ENCODE measurements around the gene CDK18.

CDK18 gene

DNA sequence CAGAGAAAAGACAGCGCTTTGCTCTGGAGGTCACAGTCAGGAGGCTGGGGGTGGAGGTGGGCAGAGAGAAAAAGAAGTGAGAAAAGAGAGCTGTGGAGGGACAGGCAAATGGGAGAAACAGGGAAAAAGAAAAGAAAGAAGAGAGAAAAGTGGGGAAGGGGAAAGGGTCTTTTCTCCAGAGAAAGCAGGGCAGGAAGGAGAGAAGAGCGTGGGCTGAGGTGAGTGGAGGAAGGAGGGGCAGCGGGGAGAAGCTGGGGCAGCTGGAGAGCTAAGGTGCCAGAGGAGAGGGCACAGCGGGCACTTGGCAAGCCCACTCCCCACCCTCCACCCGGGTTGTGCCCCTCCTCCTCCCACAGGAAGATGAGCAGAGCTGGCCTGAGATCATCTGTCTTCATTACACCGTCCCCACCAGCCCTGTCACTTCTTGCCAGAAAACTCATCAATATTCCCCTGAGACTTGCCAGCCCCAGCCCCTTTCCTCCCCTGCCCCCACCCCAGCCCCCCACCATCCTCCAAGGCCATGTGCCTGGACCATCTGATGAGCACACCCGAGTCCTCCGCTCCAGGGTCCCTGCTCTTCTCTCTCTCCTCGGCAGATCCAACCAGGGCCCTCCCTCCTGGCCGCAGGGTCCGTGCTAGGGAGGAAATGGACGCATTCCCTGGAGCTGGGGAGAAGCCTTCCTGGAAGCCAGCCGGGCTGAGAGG is 31.6 kb upstream of the CDK18 start:
- H3K9me3 ChIP-seq (ENCODE audit: control insufficient read depth, insufficient read depth, low read depth, low read length) = no peaks in the 10 kb centered on the region
- H3K36me3 ChIP-seq (ENCODE audit: control insufficient read depth in 2 of 2, insufficient read depth in 1 of 2, low read length in 2 of 2) = no peaks in the 10 kb centered on the region
- H3K4me3 ChIP-seq (ENCODE audit: low read depth, low read length) = no peak overlapping the region
- no peaks in the 10 kb centered on the region for H3K4me1 ChIP-seq (ENCODE audit: control insufficient read depth, insufficient read depth, low read length)
- CTCF ChIA-PET = interaction anchor here (0.7 to 6.5 kb wide), 4 partner anchors 14 to 487 kb away, joined by 3 to 49 read pairs (median 4); no protein-coding TSS in a partner anchor
- TF ChIP-seq PRDM1 (tag by site-specific recombination; IDR thresholded peaks at IDR 0.05) (peak; percentile 97), ZFHX2 (tag by site-specific recombination; conservative IDR thresholded peaks at IDR 0.05) (peak; percentile 9; the same call in 1 of the 2 replicates), ZNF394 (tag by site-specific recombination; IDR thresholded peaks at IDR 0.05; ENCODE audit: borderline replicate concordance) (0 out of 2 replicates have a peak, but pooled peaks have one; percentile 15), ZNF366 (tag by site-specific recombination; conservative IDR thresholded peaks at IDR 0.05) (peak; percentile 38)
- TF ChIP-seq, protein P1, sequence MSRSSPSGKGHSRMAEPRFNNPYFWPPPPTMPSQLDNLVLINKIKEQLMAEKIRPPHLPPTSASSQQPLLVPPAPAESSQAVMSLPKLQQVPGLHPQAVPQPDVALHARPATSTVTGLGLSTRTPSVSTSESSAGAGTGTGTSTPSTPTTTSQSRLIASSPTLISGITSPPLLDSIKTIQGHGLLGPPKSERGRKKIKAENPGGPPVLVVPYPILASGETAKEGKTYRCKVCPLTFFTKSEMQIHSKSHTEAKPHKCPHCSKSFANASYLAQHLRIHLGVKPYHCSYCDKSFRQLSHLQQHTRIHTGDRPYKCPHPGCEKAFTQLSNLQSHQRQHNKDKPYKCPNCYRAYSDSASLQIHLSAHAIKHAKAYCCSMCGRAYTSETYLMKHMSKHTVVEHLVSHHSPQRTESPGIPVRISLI (tag by site-specific recombination; IDR thresholded peaks at IDR 0.05) = no peak
- H3K27ac ChIP-seq (ENCODE audit: extremely low read depth, low read depth, low read length) = no peak overlapping the region
- POLR2A ChIA-PET = no interaction called here

DNA sequence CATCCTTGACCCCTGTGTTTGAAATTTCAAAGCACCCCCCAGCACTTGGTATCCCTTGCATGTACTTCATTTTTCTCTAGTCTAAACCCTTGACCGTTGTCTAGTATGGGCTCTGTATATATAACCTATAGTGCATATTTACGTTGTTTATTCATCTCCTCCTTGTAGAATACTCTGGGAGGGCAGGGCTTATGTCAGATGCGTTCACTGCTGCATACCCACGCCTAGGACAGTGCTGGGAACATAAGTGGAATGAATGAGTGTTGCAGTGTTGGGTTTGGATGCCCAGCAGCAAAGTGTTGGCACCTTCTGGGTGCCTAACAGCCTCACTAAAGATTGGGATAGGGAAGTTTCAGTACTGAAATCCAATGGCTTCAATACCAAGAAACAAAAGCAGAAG is 31.0 kb upstream of the CDK18 start:
- H3K9me3 ChIP-seq (ENCODE audit: control insufficient read depth, insufficient read depth, low read depth, low read length) = no peaks in the 10 kb centered on the region
- H3K27ac ChIP-seq (ENCODE audit: extremely low read depth, low read depth, low read length) = no peak overlapping the region
- CTCF ChIA-PET = interaction anchor here (0.7 to 6.5 kb wide), 5 partner anchors 13 to 488 kb away, joined by 3 to 49 read pairs (median 4); no protein-coding TSS in a partner anchor
- H3K4me1 ChIP-seq (ENCODE audit: control insufficient read depth, insufficient read depth, low read length) = no peaks in the 10 kb centered on the region
- peak; percentile 30; the same call in 1 of the 2 replicates for TF ChIP-seq ZBTB48 (tag by site-specific recombination; IDR thresholded peaks at IDR 0.05)
- no peak for TF ChIP-seq ZNF423 (tag by site-specific recombination; IDR thresholded peaks at IDR 0.05)
- no peaks in the 10 kb centered on the region for H3K36me3 ChIP-seq (ENCODE audit: control insufficient read depth in 2 of 2, insufficient read depth in 1 of 2, low read length in 2 of 2)
- POLR2A ChIA-PET = no interaction called here
- no peak overlapping the region for H3K4me3 ChIP-seq (ENCODE audit: low read depth, low read length)

DNA sequence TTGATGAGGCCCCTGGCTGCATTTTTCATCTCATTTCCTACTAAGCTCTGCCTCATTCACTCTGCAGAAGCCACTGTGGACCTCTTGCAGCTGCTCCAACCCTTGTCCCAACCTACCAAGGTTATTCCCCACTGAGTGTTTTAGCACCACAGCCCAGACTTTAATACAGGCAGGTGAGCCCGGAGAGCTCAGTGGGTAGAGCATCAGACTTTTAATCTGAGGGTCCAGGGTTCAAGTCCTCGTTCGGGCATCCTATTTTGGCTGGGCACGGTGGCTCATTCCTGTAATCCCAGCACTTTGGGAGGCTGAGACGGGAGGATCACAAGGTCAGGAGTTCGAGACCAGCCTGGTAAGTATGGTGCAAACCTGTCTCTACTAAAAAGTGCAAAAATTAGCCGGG is 30.5 kb upstream of the CDK18 start:
- CTCF ChIA-PET = interaction anchor here (1.5 to 6.5 kb wide), 4 partner anchors 13 to 149 kb away, joined by 3 to 49 read pairs (median 12); no protein-coding TSS in a partner anchor
- H3K36me3 ChIP-seq (ENCODE audit: control insufficient read depth in 2 of 2, insufficient read depth in 1 of 2, low read length in 2 of 2) = no peaks in the 10 kb centered on the region
- POLR2A ChIA-PET = no interaction called here
- H3K4me1 ChIP-seq (ENCODE audit: control insufficient read depth, insufficient read depth, low read length) = no peaks in the 10 kb centered on the region
- no peak overlapping the region for H3K4me3 ChIP-seq (ENCODE audit: low read depth, low read length)
- no peaks in the 10 kb centered on the region for H3K9me3 ChIP-seq (ENCODE audit: control insufficient read depth, insufficient read depth, low read depth, low read length)
- no peak overlapping the region for H3K27ac ChIP-seq (ENCODE audit: extremely low read depth, low read depth, low read length)
- TF ChIP-seq, protein P2, sequence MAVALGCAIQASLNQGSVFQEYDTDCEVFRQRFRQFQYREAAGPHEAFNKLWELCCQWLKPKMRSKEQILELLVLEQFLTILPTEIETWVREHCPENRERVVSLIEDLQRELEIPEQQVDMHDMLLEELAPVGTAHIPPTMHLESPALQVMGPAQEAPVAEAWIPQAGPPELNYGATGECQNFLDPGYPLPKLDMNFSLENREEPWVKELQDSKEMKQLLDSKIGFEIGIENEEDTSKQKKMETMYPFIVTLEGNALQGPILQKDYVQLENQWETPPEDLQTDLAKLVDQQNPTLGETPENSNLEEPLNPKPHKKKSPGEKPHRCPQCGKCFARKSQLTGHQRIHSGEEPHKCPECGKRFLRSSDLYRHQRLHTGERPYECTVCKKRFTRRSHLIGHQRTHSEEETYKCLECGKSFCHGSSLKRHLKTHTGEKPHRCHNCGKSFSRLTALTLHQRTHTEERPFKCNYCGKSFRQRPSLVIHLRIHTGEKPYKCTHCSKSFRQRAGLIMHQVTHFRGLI (tag by site-specific recombination; IDR thresholded peaks at IDR 0.05) = no peak
- no peak for TF ChIP-seq ZBTB20 (tag by site-specific recombination; IDR thresholded peaks at IDR 0.05)
- no peak for TF ChIP-seq OVOL3 (tag by site-specific recombination; IDR thresholded peaks at IDR 0.05)
- no peak for TF ChIP-seq ZNF354C (tag by site-specific recombination; IDR thresholded peaks at IDR 0.05; ENCODE audit: borderline replicate concordance, low read depth)
- no peak for TF ChIP-seq ZNF548 (tag by site-specific recombination; IDR thresholded peaks at IDR 0.05)
- TF ChIP-seq, protein P3, sequence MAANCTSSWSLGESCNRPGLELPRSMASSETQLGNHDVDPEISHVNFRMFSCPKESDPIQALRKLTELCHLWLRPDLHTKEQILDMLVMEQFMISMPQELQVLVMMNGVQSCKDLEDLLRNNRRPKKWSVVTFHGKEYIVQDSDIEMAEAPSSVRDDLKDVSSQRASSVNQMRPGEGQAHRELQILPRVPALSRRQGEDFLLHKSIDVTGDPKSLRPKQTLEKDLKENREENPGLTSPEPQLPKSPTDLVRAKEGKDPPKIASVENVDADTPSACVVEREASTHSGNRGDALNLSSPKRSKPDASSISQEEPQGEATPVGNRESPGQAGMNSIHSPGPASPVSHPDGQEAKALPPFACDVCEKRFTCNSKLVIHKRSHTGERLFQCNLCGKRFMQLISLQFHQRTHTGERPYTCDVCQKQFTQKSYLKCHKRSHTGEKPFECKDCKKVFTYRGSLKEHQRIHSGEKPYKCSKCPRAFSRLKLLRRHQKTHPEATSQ (tag by site-specific recombination; IDR thresholded peaks at IDR 0.05) = no peak
- no peak for TF ChIP-seq ZNF747 (tag by site-specific recombination; IDR thresholded peaks at IDR 0.05)
- TF ChIP-seq, protein P4, sequence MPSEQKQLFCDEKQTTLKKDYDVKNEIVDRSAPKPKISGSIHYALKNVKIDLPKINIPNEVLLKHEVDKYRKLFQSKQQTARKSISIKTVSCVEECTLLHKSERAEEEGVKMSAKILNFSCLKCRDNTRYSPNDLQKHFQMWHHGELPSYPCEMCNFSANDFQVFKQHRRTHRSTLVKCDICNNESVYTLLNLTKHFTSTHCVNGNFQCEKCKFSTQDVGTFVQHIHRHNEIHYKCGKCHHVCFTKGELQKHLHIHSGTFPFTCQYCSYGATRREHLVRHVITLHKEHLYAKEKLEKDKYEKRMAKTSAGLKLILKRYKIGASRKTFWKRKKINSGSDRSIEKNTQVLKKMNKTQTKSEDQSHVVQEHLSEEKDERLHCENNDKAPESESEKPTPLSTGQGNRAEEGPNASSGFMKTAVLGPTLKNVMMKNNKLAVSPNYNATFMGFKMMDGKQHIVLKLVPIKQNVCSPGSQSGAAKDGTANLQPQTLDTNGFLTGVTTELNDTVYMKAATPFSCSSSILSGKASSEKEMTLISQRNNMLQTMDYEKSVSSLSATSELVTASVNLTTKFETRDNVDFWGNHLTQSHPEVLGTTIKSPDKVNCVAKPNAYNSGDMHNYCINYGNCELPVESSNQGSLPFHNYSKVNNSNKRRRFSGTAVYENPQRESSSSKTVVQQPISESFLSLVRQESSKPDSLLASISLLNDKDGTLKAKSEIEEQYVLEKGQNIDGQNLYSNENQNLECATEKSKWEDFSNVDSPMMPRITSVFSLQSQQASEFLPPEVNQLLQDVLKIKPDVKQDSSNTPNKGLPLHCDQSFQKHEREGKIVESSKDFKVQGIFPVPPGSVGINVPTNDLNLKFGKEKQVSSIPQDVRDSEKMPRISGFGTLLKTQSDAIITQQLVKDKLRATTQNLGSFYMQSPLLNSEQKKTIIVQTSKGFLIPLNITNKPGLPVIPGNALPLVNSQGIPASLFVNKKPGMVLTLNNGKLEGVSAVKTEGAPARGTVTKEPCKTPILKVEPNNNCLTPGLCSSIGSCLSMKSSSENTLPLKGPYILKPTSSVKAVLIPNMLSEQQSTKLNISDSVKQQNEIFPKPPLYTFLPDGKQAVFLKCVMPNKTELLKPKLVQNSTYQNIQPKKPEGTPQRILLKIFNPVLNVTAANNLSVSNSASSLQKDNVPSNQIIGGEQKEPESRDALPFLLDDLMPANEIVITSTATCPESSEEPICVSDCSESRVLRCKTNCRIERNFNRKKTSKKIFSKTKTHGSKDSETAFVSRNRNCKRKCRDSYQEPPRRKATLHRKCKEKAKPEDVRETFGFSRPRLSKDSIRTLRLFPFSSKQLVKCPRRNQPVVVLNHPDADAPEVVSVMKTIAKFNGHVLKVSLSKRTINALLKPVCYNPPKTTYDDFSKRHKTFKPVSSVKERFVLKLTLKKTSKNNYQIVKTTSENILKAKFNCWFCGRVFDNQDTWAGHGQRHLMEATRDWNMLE (tag by site-specific recombination; conservative IDR thresholded peaks at IDR 0.05; ENCODE audit: low read depth) = no peak
- TF ChIP-seq, protein P5, sequence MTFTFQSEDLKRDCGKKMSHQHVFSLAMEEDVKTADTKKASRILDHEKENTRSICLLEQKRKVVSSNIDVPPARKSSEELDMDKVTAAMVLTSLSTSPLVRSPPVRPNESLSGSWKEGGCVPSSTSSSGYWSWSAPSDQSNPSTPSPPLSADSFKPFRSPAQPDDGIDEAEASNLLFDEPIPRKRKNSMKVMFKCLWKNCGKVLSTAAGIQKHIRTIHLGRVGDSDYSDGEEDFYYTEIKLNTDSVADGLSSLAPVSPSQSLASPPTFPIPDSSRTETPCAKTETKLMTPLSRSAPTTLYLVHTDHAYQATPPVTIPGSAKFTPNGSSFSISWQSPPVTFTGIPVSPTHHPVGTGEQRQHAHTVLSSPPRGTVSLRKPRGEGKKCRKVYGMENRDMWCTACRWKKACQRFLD (tag by site-specific recombination; IDR thresholded peaks at IDR 0.05) = no peak
- TF ChIP-seq ZNF501 (tag by site-specific recombination; IDR thresholded peaks at IDR 0.05) = no peak
- no peak for TF ChIP-seq ZNF132 (tag by site-specific recombination; IDR thresholded peaks at IDR 0.05; ENCODE audit: borderline replicate concordance)
- TF ChIP-seq SP2 (tag by site-specific recombination; IDR thresholded peaks at IDR 0.05) = no peak
- TF ChIP-seq ZNF114 (tag by site-specific recombination; IDR thresholded peaks at IDR 0.05) = no peak
- no peak for TF ChIP-seq EGR2 (tag by site-specific recombination; IDR thresholded peaks at IDR 0.05; ENCODE audit: low read depth)

Measured in HEK293 (cell line).